Measurements from ENCODE around the gene GLB1L2.

DNA sequence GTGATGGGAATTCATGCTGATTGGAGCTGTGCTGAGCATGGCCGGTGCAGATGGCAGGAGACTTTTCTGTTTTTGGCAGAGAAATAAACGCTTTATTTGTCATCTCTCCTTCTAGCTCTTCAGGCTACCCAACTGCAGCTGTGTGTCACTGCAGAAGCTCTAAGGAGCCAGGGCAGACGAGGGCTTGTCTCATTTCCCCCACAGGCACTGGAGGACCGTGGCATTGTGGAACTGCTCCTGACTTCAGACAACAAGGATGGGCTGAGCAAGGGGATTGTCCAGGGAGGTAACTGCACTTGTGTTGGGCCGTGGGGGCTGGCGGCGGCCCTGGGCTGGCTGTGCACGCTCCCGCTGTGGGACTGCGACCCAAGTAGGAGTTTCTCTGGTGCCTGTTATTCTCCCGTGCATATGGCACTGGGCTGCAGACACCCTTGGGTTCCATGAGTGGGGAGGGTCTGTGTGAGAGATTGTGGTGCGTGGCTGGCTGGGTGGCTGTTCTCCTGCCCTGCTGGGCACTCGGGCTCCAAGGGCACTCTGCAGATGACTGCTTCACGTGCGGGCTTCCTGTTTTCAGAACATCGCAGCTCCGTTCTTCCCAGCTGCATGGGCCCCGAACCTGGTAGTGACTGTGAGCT is 27.2 kb downstream of the GLB1L2 start:
- no peak for TF ChIP-seq EZH2 (IDR thresholded peaks at IDR 0.05)
- TF ChIP-seq YY1 (IDR thresholded peaks at IDR 0.05; ENCODE audit: extremely low read depth, insufficient replicate concordance, low read depth, low read length) = no peak
- no peak for TF ChIP-seq POLR2A (IDR thresholded peaks at IDR 0.05; ENCODE audit: borderline replicate concordance, extremely low read depth, insufficient read depth, insufficient read length)
- TF ChIP-seq, protein P1, sequence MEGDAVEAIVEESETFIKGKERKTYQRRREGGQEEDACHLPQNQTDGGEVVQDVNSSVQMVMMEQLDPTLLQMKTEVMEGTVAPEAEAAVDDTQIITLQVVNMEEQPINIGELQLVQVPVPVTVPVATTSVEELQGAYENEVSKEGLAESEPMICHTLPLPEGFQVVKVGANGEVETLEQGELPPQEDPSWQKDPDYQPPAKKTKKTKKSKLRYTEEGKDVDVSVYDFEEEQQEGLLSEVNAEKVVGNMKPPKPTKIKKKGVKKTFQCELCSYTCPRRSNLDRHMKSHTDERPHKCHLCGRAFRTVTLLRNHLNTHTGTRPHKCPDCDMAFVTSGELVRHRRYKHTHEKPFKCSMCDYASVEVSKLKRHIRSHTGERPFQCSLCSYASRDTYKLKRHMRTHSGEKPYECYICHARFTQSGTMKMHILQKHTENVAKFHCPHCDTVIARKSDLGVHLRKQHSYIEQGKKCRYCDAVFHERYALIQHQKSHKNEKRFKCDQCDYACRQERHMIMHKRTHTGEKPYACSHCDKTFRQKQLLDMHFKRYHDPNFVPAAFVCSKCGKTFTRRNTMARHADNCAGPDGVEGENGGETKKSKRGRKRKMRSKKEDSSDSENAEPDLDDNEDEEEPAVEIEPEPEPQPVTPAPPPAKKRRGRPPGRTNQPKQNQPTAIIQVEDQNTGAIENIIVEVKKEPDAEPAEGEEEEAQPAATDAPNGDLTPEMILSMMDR (IDR thresholded peaks at IDR 0.05 in 2 of 3, conservative IDR thresholded peaks at IDR 0.05 in 1 of 3; ENCODE audit: borderline replicate concordance in 1 of 3, insufficient read depth in 1 of 3, low read depth in 2 of 3, low read length in 2 of 3) = no peak
- no peak for TF ChIP-seq JUND (IDR thresholded peaks at IDR 0.05)
- TF ChIP-seq RAD21 (IDR thresholded peaks at IDR 0.05; ENCODE audit: low read depth) = no peak
- no peak for TF ChIP-seq POLR2AphosphoS5 (IDR thresholded peaks at IDR 0.05; ENCODE audit: low read depth, low read length)
- TF ChIP-seq, protein P2, sequence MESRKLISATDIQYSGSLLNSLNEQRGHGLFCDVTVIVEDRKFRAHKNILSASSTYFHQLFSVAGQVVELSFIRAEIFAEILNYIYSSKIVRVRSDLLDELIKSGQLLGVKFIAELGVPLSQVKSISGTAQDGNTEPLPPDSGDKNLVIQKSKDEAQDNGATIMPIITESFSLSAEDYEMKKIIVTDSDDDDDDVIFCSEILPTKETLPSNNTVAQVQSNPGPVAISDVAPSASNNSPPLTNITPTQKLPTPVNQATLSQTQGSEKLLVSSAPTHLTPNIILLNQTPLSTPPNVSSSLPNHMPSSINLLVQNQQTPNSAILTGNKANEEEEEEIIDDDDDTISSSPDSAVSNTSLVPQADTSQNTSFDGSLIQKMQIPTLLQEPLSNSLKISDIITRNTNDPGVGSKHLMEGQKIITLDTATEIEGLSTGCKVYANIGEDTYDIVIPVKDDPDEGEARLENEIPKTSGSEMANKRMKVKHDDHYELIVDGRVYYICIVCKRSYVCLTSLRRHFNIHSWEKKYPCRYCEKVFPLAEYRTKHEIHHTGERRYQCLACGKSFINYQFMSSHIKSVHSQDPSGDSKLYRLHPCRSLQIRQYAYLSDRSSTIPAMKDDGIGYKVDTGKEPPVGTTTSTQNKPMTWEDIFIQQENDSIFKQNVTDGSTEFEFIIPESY (IDR thresholded peaks at IDR 0.05; ENCODE audit: extremely low read depth, insufficient replicate concordance, low read length) = no peak
- TF ChIP-seq REST (IDR thresholded peaks at IDR 0.05; ENCODE audit: low read depth) = no peak
- TF ChIP-seq SIN3A (IDR thresholded peaks at IDR 0.05; ENCODE audit: low read depth) = no peak
- TF ChIP-seq SP1 (IDR thresholded peaks at IDR 0.05; ENCODE audit: low read depth) = no peak
- no peak for TF ChIP-seq CEBPB (IDR thresholded peaks at IDR 0.05; ENCODE audit: low read depth)
- TF ChIP-seq FOSL1 (IDR thresholded peaks at IDR 0.05; ENCODE audit: low read depth) = no peak
- TF ChIP-seq ELF1 (IDR thresholded peaks at IDR 0.05; ENCODE audit: borderline replicate concordance, low read depth) = no peak

Data from HCT116 (cell line).